ENCODE data around the gene RNF133.
"Not testable (repeated sequence)": the region's sequence is repeated elsewhere in the genome, so short reads cannot be mapped to it uniquely, and the experiment has no call there.

RNF133 gene

GRCh38 chr7:122689346-122690109 is 9.4 kb downstream of the RNF133 start:
- DNase-seq = no peak

GRCh38 chr7:122688400-122688998 is 10.4 kb downstream of the RNF133 start:
- DNase-seq = no peak

- no peak for DNase-seq
Observed at GRCh38 chr7:122686360-122686878, 12.5 kb downstream of the RNF133 start.

- no peak for DNase-seq
Observed at GRCh38 chr7:122684504-122684903, 14.4 kb downstream of the RNF133 start.

GRCh38 chr7:122682815-122683550 is 15.9 kb downstream of the RNF133 start:
- DNase-seq = no peak

- DNase-seq = not testable (repeated sequence)
Observed at GRCh38 chr7:122681186-122681585, 17.7 kb downstream of the RNF133 start.

GRCh38 chr7:122679813-122680212 is 19.1 kb downstream of the RNF133 start:
- DNase-seq = no peak

GRCh38 chr7:122679269-122679709 is 19.6 kb downstream of the RNF133 start:
- not testable (repeated sequence) for DNase-seq

- no peak for DNase-seq
Observed at GRCh38 chr7:122677149-122677548, 21.8 kb downstream of the RNF133 start.

GRCh38 chr7:122676466-122676865 is 22.5 kb downstream of the RNF133 start:
- no peak for DNase-seq

- DNase-seq = no peak
Observed at GRCh38 chr7:122675621-122676020, 23.3 kb downstream of the RNF133 start.

- no peak for DNase-seq
Observed at GRCh38 chr7:122675011-122675410, 23.9 kb downstream of the RNF133 start.

- DNase-seq = no peak
Observed at GRCh38 chr7:122674502-122674901, 24.4 kb downstream of the RNF133 start.

- no peak for DNase-seq
Observed at GRCh38 chr7:122673951-122674350, 25.0 kb downstream of the RNF133 start.

GRCh38 chr7:122672536-122672935 is 26.4 kb downstream of the RNF133 start:
- DNase-seq = no peak

- no peak for DNase-seq
Observed at GRCh38 chr7:122663733-122664132, 35.2 kb downstream of the RNF133 start.

GRCh38 chr7:122658856-122659255 is 40.1 kb downstream of the RNF133 start:
- no peak for DNase-seq

GRCh38 chr7:122653685-122654084 is 45.2 kb downstream of the RNF133 start:
- no peak for DNase-seq

GRCh38 chr7:122652876-122653275 is 46.0 kb downstream of the RNF133 start:
- no peak for DNase-seq

GRCh38 chr7:122651451-122651850 is 47.5 kb downstream of the RNF133 start:
- no peak for DNase-seq
